ENCODE results near the gene ACVR2A.

ACVR2A gene

GRCh38 chr2:147824620-147825019 is 20.2 kb upstream of the ACVR2A start:
- H3K4me3 ChIP-seq (ENCODE audit: low read depth, low read length), result no peak overlapping the region
- no peak for DNase-seq (ENCODE audit: low read depth)
- no peak for TF ChIP-seq CTCF (conservative IDR thresholded peaks at IDR 0.05; ENCODE audit: low read depth, low read length)

GRCh38 chr2:147826278-147827087 is 18.3 kb upstream of the ACVR2A start:
- no peak overlapping the region for H3K4me3 ChIP-seq (ENCODE audit: low read depth, low read length)
- no peak for TF ChIP-seq CTCF (conservative IDR thresholded peaks at IDR 0.05; ENCODE audit: low read depth, low read length)
- no peak for DNase-seq (ENCODE audit: low read depth)

GRCh38 chr2:147827088-147827375 is 17.8 kb upstream of the ACVR2A start:
- H3K4me3 ChIP-seq (ENCODE audit: low read depth, low read length), result no peak overlapping the region
- no peak for TF ChIP-seq CTCF (conservative IDR thresholded peaks at IDR 0.05; ENCODE audit: low read depth, low read length)
- no peak for DNase-seq (ENCODE audit: low read depth)

DNA sequence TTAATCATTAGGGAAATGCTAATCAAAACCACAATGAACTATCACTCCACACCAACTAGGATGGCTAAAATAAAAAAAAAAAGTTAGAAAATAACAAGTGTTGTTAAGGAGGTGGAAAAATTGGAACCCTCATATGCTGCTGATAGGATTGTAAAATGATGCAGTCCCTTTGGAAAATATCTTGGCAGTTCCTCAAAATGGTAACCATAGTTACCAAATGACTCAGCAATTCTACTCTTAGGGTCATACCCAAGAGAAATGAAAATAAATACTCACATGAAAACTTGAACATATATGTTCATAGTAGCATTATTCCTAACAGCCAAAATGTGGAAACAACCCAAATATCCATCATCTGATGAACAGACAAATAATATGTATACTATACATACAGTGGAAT is 15.7 kb upstream of the ACVR2A start:
- peak; percentile 92 for DNase-seq (ENCODE audit: low read depth)
- TF ChIP-seq CTCF (conservative IDR thresholded peaks at IDR 0.05; ENCODE audit: low read depth, low read length), result no peak
- H3K4me3 ChIP-seq (ENCODE audit: low read depth, low read length), result no peak overlapping the region

DNA sequence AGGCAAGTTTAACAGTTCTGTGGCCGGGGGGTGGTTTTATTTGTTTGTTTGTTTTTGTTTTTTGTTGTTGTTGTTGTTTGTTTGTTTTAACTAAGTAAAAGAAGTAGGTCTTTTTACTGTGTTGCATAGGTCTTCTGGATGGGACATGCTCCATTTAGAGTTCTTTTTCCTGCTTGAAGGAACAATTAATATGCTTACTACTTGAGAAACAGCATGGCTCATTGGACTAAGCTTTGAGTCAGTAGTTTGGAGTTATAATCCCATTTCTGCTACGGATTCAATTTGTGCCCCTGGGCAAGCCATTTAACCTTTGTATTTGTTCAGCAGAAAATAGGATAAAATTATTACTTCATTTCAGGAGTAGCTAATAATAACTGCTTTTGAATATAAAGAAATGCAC is 8.7 kb upstream of the ACVR2A start:
- no peak for TF ChIP-seq CTCF (conservative IDR thresholded peaks at IDR 0.05; ENCODE audit: low read depth, low read length)
- no peak for DNase-seq (ENCODE audit: low read depth)
- H3K4me3 ChIP-seq (ENCODE audit: low read depth, low read length), result no peak overlapping the region

GRCh38 chr2:147843391-147843863 is 1.4 kb upstream of the ACVR2A start:
- no peak for DNase-seq (ENCODE audit: low read depth)
- H3K4me3 ChIP-seq (ENCODE audit: low read depth, low read length), result peak overlapping the region; percentile 78
- no peak for TF ChIP-seq CTCF (conservative IDR thresholded peaks at IDR 0.05; ENCODE audit: low read depth, low read length)

Measured in choroid plexus epithelial cell (primary cell).